Measurements from ENCODE around the gene TCAF2.
"Not testable (repeated sequence)": the region's sequence is repeated elsewhere in the genome, so short reads cannot be mapped to it uniquely, and the experiment has no call there.

DNA sequence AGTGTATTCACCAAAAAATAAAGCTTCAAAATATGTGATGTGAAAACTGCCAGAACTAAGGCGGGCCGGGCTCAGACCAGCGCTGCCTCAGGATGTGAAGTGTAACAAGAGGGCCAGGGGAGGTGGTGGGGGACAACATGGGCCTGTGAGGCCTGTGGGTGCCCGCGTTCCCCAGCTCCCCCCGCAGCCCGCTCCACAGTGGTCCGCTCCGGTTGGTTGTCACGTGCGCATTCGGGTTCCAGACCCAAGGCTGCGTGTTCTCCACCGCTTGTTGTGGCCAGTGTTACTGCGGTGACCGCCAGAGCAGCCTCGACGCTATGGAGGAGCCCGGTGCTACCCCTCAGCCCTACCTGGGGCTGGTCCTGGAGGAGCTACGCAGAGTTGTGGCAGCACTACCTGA, 49.3 kb upstream of the TCAF2 start, which contains the start of gene CTAGE15:
- TF ChIP-seq ZNF8 (CRISPR knock-in tag; IDR thresholded peaks at IDR 0.05), result not testable (repeated sequence)
- TF ChIP-seq, protein P1, sequence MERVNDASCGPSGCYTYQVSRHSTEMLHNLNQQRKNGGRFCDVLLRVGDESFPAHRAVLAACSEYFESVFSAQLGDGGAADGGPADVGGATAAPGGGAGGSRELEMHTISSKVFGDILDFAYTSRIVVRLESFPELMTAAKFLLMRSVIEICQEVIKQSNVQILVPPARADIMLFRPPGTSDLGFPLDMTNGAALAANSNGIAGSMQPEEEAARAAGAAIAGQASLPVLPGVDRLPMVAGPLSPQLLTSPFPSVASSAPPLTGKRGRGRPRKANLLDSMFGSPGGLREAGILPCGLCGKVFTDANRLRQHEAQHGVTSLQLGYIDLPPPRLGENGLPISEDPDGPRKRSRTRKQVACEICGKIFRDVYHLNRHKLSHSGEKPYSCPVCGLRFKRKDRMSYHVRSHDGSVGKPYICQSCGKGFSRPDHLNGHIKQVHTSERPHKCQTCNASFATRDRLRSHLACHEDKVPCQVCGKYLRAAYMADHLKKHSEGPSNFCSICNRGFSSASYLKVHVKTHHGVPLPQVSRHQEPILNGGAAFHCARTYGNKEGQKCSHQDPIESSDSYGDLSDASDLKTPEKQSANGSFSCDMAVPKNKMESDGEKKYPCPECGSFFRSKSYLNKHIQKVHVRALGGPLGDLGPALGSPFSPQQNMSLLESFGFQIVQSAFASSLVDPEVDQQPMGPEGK (CRISPR knock-in tag; IDR thresholded peaks at IDR 0.05; ENCODE audit: borderline replicate concordance), result not testable (repeated sequence)

Data from SK-N-SH treated with all-trans-retinoic acid at 6 μM for 48 hours (cell line).